ENCODE measurements around the gene ALDH1L1.

Gene ALDH1L1

DNA sequence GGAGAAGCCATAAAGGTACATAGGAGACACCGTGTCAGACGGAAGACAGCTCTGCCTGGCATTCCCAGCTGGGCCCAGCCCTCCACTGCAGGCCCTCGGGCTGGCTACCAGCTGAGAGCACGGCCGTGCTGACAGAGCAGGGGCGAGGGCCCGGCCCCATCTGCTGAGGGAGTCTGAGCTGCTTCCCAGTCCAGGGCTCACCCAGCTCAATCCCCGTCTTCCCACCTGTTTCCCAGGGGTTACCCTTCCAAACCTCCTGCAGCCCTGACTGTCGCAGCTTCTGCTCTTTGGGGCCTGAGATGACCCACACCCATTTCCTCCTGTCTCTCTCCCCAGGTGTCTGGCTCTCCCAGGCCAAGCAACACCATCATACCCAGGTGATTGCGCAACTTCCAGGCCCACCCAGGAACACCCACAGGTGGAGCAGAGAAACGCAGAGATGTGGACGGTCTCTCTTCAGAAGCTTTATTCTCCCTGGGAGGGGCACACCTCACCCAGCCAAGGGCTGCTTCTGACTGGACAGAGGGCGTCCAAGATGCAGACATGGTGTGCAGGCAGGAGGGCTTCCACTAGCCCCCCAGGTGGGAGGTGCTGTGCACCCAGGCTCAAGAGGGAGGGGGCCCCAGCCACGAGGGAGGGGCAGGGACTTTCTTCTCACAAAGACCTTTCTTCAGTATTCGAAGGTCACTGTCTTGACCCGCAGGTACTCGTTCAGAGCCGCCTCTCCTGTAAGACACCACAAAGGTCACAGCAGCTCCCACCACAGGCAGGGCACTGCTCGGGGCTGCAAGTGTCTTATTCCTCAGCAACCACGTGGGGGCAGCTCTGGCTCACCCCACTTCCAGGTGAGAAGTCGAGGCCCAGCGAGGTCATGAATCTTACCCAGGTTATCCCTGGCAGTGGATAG, 77.0 kb downstream of the ALDH1L1 start:
- Histone ChIP-seq H3K4me2 (no peak overlapping the region), H3K4me3 (IDR thresholded peaks at IDR 0.05; ENCODE audit: insufficient read depth, low read depth, low read length) (no peak overlapping the region), H4K20me1 (ENCODE audit: insufficient read depth) (no peaks in the 10 kb centered on the region), H3K27me3 (ENCODE audit: insufficient read depth, low read depth) (no peaks in the 10 kb centered on the region), H3K27ac (no peak overlapping the region), H2AFZ (ENCODE audit: low read depth) (no peak overlapping the region), H3K36me3 (ENCODE audit: insufficient read depth) (no peaks in the 10 kb centered on the region), H3K79me2 (ENCODE audit: insufficient read depth, low read depth) (no peaks in the 10 kb centered on the region), H3K9ac (no peak overlapping the region), H3K4me1 (ENCODE audit: low read depth, poor library complexity, severe bottlenecking) (peaks cover 8% of the 10 kb centered on the region)
- TF ChIP-seq, protein P1, sequence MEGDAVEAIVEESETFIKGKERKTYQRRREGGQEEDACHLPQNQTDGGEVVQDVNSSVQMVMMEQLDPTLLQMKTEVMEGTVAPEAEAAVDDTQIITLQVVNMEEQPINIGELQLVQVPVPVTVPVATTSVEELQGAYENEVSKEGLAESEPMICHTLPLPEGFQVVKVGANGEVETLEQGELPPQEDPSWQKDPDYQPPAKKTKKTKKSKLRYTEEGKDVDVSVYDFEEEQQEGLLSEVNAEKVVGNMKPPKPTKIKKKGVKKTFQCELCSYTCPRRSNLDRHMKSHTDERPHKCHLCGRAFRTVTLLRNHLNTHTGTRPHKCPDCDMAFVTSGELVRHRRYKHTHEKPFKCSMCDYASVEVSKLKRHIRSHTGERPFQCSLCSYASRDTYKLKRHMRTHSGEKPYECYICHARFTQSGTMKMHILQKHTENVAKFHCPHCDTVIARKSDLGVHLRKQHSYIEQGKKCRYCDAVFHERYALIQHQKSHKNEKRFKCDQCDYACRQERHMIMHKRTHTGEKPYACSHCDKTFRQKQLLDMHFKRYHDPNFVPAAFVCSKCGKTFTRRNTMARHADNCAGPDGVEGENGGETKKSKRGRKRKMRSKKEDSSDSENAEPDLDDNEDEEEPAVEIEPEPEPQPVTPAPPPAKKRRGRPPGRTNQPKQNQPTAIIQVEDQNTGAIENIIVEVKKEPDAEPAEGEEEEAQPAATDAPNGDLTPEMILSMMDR (conservative IDR thresholded peaks at IDR 0.05; ENCODE audit: low read depth, low read length): no peak

DNA sequence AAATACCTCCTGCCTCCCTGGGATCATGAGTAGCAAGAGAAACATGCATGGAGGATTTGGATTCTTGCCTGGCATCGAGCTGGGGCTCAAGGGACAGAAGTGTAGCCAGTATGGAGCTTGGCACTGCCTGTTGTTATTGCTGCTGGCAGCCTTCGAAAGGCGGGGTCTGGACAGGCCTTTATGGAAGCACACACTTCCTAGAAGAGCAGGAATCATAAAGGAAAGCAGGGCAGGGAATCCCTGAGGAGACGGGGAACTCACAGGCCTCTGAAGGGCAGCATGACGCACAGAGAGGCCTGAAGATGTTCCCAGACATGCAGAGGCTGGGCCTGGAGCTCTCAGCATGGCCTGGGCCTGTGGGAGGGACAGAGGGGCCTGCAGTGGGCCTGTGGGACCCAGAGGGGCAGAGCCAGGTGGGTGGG, 77.8 kb downstream of the ALDH1L1 start:
- Histone ChIP-seq H3K4me3 (IDR thresholded peaks at IDR 0.05; ENCODE audit: insufficient read depth, low read depth, low read length) (no peak overlapping the region), H3K36me3 (ENCODE audit: insufficient read depth) (no peaks in the 10 kb centered on the region), H3K27ac (no peak overlapping the region), H4K20me1 (ENCODE audit: insufficient read depth) (no peaks in the 10 kb centered on the region), H2AFZ (ENCODE audit: low read depth) (no peak overlapping the region), H3K27me3 (ENCODE audit: insufficient read depth, low read depth) (no peaks in the 10 kb centered on the region), H3K4me1 (ENCODE audit: low read depth, poor library complexity, severe bottlenecking) (peaks cover 8% of the 10 kb centered on the region), H3K79me2 (ENCODE audit: insufficient read depth, low read depth) (no peaks in the 10 kb centered on the region), H3K9ac (no peak overlapping the region), H3K4me2 (no peak overlapping the region)
- TF ChIP-seq, protein P1 (conservative IDR thresholded peaks at IDR 0.05; ENCODE audit: low read depth, low read length): no peak

DNA sequence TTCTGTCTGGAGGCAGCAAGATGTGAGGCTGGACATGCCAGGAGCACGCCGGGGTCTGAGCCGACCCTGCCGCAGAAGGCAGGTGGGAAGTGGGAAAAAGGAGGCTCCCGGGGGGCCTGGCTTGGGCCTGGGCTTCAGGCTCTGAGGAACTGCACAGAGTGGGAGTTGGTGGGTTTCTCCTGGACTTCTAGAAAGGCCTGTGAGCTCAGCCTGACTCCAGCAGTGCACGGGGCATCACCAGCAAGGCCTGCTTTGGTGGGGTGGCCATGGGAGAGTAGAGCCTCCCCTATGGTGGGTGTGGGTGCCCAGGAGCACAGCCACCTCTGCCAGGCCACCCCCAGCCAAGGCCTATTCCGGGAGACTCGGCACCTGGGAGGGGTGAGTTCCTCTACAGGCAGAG, 78.4 kb downstream of the ALDH1L1 start:
- Histone ChIP-seq H3K27me3 (ENCODE audit: insufficient read depth, low read depth) (no peaks in the 10 kb centered on the region), H3K79me2 (ENCODE audit: insufficient read depth, low read depth) (no peaks in the 10 kb centered on the region), H3K27ac (no peak overlapping the region), H4K20me1 (ENCODE audit: insufficient read depth) (no peaks in the 10 kb centered on the region), H3K4me1 (ENCODE audit: low read depth, poor library complexity, severe bottlenecking) (peaks cover 8% of the 10 kb centered on the region), H2AFZ (ENCODE audit: low read depth) (no peak overlapping the region), H3K9ac (no peak overlapping the region), H3K4me2 (no peak overlapping the region), H3K4me3 (IDR thresholded peaks at IDR 0.05; ENCODE audit: insufficient read depth, low read depth, low read length) (no peak overlapping the region), H3K36me3 (ENCODE audit: insufficient read depth) (no peaks in the 10 kb centered on the region)
- TF ChIP-seq, protein P1 (conservative IDR thresholded peaks at IDR 0.05; ENCODE audit: low read depth, low read length): no peak

DNA sequence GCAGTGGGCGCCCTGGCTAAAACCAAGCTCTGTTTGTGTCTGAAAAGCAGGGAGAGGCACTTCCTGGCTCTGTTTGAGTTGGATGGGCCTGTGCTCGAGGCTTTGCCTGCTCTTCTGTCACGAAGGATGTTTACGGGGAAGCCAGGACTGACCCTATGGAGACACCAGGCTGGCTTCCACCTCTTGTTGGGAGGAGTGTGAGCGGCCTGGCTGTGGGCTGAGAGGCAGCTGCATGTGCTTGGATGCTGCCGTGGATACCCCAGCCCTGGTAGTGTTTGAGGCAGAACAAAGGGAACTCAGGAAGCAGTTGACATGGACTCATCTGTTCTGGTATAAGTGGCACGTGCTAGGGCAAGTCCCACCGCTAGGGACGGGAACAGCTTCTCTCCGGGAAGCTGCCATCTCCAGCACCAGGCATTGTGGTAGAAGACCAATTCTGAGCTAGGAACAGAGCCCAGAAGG, 78.8 kb downstream of the ALDH1L1 start:
- H3K27me3 ChIP-seq (ENCODE audit: insufficient read depth, low read depth): no peaks in the 10 kb centered on the region
- H3K4me1 ChIP-seq (ENCODE audit: low read depth, poor library complexity, severe bottlenecking): peaks cover 8% of the 10 kb centered on the region
- H3K36me3 ChIP-seq (ENCODE audit: insufficient read depth): no peaks in the 10 kb centered on the region
- H3K9ac ChIP-seq: no peak overlapping the region
- no peaks in the 10 kb centered on the region for H4K20me1 ChIP-seq (ENCODE audit: insufficient read depth)
- H3K4me2 ChIP-seq: no peak overlapping the region
- TF ChIP-seq, protein P1 (conservative IDR thresholded peaks at IDR 0.05; ENCODE audit: low read depth, low read length): no peak
- no peak overlapping the region for H2AFZ ChIP-seq (ENCODE audit: low read depth)
- no peak overlapping the region for H3K27ac ChIP-seq
- H3K4me3 ChIP-seq (IDR thresholded peaks at IDR 0.05; ENCODE audit: insufficient read depth, low read depth, low read length): no peak overlapping the region
- H3K79me2 ChIP-seq (ENCODE audit: insufficient read depth, low read depth): no peaks in the 10 kb centered on the region

Measured in KMS-11 (cell line).